Spleen (tissue), 11 donors: ENCODE measurements around the gene IL7R. TPM values are rescaled to one million over a fixed set of nuclear protein-coding genes. Genes with fewer than 3 reads are reported as not detected.

ENCODE experiments used
- DNase-seq: peaks from one replicate; pipeline ENCODE4 v3.0.0-alpha.2; 2020
- H3K27ac ChIP-seq, 8 donors: fragments of 200-600 bp; sonication (generic) in 7 of 8; 1 replicate in 4 of 8; 2 replicates in 4 of 8; pipeline versions ENCODE4 v1.5.0 to v1.8.0; 2016 to 2021; ENCODE audit warnings: inconsistent platforms in 4 of 8, mild to moderate bottlenecking in 4 of 8, moderate library complexity in 1 of 8
- H3K27me3 ChIP-seq, 7 donors: fragments of 200-600 bp; sonication (generic) in 6 of 7; replicated peaks in 1 of 7; 1 replicate in 4 of 7; 2 replicates in 3 of 7; pipeline versions ENCODE4 v1.5.0 to v1.8.0; 2016 to 2021; ENCODE audit warnings: inconsistent platforms in 3 of 7, mild to moderate bottlenecking in 1 of 7
- H3K36me3 ChIP-seq, 6 donors: fragments of 200-600 bp; sonication (generic) in 5 of 6; 1 replicate in 4 of 6; 2 replicates in 2 of 6; pipeline versions ENCODE4 v1.5.0 to v1.8.0; 2016 to 2021; ENCODE audit warnings: inconsistent platforms in 2 of 6
- H3K4me1 ChIP-seq, 6 donors: fragments of 200-600 bp; sonication (generic) in 5 of 6; 1 replicate in 3 of 6; 2 replicates in 3 of 6; pipeline versions ENCODE4 v1.5.0 to v1.8.0; 2016 to 2021; ENCODE audit warnings: inconsistent platforms in 3 of 6
- H3K4me3 ChIP-seq, 8 donors: fragments of 200-600 bp; sonication (generic) in 7 of 8; 1 replicate in 4 of 8; 2 replicates in 4 of 8; pipeline versions ENCODE4 v1.5.0 to v1.8.0; 2016 to 2021; ENCODE audit warnings: inconsistent platforms in 4 of 8, mild to moderate bottlenecking in 4 of 8, moderate library complexity in 2 of 8
- H3K9me3 ChIP-seq, 8 donors: fragments of 200-600 bp; sonication (generic) in 7 of 8; 1 replicate in 4 of 8; 2 replicates in 4 of 8; pipeline versions ENCODE4 v1.5.0 to v1.8.0; 2016 to 2021; ENCODE audit warnings: inconsistent platforms in 4 of 8
- POLR2A ChIP-seq, 3 donors: fragments of 450-650 bp; IDR thresholded peaks; one replicate each; pipeline ENCODE4 v1.5.1; 2017; ENCODE audit warnings: antibody characterized with exemption in 3 of 3, mild to moderate bottlenecking in 1 of 3
- POLR2AphosphoS5 ChIP-seq, 3 donors: sonication (generic); formaldehyde crosslinking; IDR thresholded peaks; one replicate each; pipeline ENCODE4 v1.5.1; 2017; ENCODE audit warnings: antibody characterized with exemption in 3 of 3
- WGBS, 5 donors: extraction: QIAGEN DNeasy Blood & Tissue Kit in 3 of 5; methylation state at CpG; one replicate each; pipeline versions ENCODE4 v1.1.5 to v1.1.7; 2013 to 2018; 5-methylcytosine and 5-hydroxymethylcytosine counted together
- intact Hi-C: fragments of 100-400 bp; cut with DNase I; formaldehyde crosslinking; loops from one replicate; pipeline ENCODE4 v1.15.0; 2023; ENCODE audit warnings: low total_unique reads
- polyA plus RNA-seq, 3 donors: library from polyadenylated mRNA; stranded (reverse); fragments of 200-250 nt; gene quantifications; one replicate each; pipeline ENCODE4 v1.2.1, GENCODE V29; 2013
- total RNA-seq, 7 donors: library from RNA; depleted of rRNA in 3 of 7; stranded (reverse); fragments of >200 nt in 3 of 7; fragmentation: NEBNext Ultra II Directional in 4 of 7; extraction: Animal tissue kit (Norgen Biotek cat#: 25700) in 4 of 7; gene quantifications; one replicate each; pipeline versions ENCODE4 v1.1.0 to v1.2.1, GENCODE V29; 2016 to 2021
- TF ChIP-seq, protein P1 (sequence below), 11 experiments: fragments of 200-600 bp in 7 of 11; fragments of 450-650 bp in 4 of 11; sonication (generic) in 4 of 11; IDR thresholded peaks in 8 of 11; conservative IDR thresholded peaks in 3 of 11; 1 replicate in 7 of 11; 2 replicates in 4 of 11; pipeline versions ENCODE4 v1.4.0 to v1.8.0; 2016 to 2021; ENCODE audit warnings: antibody characterized with exemption in 11 of 11, inconsistent platforms in 4 of 11, mild to moderate bottlenecking in 1 of 11
- donor health status: healthy with polysubstance abuse.
- donor health status: DM: no; HTN: no; CAD: no; lungs with moderate emphysema.
- donor health status: DM: no; HTN: no; CAD: no.
- donor health status: Bipolar disorder and iron deficiency.
- donor health status: healthy.
- donor health status: DM: no; HTN: no; CAD: no.
- donor health status: DM: yes; HTN: yes; CAD: no.

IL7R gene
- total and polyA plus RNA-seq, 10 donors = 13.5 to 280 (median 96.0) TPM

DNA sequence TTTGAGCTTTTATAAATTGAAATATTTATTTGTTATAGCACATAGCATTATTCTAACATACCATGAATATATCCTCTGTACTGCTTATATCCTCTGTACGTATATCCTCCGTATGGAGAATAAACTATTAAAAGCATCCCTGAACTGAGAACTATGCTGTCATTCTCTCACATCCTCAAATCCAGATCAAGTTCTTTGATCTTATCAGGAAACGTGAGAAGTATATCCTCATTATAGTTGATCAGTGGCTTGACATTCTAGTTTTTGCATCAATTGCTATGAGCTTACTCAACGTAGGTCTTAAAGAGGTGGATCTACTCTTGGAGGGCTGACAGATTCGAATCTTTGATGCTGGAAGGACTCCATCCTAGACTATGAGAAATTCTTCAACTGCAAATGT lies 37.4 kb downstream of the IL7R start:
- Histone ChIP-seq H3K27ac (no peak overlapping the region), H3K36me3 (no peaks in the 10 kb centered on the region), H3K27me3 (no peaks in the 10 kb centered on the region), H3K9me3 (no peaks in the 10 kb centered on the region), H3K4me3 (no peak overlapping the region), H3K4me1 (no peaks in the 10 kb centered on the region)
- intact Hi-C loops = no loop called here
- no peak for DNase-seq
- TF ChIP-seq POLR2AphosphoS5 (IDR thresholded peaks at IDR 0.05) = no peak
- TF ChIP-seq POLR2A (IDR thresholded peaks at IDR 0.05) = no peak
- TF ChIP-seq, protein P1, sequence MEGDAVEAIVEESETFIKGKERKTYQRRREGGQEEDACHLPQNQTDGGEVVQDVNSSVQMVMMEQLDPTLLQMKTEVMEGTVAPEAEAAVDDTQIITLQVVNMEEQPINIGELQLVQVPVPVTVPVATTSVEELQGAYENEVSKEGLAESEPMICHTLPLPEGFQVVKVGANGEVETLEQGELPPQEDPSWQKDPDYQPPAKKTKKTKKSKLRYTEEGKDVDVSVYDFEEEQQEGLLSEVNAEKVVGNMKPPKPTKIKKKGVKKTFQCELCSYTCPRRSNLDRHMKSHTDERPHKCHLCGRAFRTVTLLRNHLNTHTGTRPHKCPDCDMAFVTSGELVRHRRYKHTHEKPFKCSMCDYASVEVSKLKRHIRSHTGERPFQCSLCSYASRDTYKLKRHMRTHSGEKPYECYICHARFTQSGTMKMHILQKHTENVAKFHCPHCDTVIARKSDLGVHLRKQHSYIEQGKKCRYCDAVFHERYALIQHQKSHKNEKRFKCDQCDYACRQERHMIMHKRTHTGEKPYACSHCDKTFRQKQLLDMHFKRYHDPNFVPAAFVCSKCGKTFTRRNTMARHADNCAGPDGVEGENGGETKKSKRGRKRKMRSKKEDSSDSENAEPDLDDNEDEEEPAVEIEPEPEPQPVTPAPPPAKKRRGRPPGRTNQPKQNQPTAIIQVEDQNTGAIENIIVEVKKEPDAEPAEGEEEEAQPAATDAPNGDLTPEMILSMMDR (IDR thresholded peaks at IDR 0.05 in 8 of 11, conservative IDR thresholded peaks at IDR 0.05 in 3 of 11) = no peak
- 77 to 88% (median 81%) methylated on average over 5 of the region's 5 CpGs for WGBS, 5 donors

DNA sequence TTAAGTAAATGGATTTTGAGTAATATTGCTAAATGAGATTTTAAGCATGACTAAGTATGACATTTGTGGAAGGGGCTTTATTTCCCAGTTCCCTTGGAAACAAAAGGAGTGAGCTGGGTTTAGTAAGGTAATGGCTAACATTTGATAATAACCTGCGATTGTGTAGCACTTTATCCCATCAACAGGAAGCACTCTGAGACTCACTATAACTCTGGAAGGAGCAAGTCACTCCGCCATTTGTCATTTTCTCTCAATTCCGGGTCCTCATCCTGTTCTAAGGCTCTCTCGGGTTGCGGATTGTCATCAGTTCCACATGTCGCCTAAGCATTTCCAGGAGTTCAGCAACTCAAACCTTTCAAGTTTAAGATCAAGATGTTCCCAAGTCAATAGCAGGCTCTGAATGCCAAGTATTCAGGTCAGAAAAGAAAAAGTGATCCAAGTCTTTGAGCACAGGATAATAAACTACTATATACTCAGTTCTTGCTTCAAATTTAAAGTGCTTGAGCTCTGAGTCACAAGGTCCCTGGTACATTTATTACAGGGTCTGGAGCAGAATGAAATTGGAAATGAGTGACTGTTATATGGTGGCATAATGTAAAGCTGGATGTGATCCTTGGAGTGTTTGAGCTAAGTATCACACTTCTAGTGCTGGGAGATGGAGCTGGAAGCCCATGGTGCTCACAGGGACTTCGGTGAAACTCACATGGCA lies 42.4 kb downstream of the IL7R start:
- Histone ChIP-seq H3K9me3 (peaks cover 0 to 5% (median 0%) of the 10 kb centered on the region in 8 donors), H3K27me3 (no peaks in the 10 kb centered on the region), H3K27ac (peak overlapping the region in 2 of 8 donors; percentile 8 to 16), H3K36me3 (no peaks in the 10 kb centered on the region), H3K4me3 (no peak overlapping the region), H3K4me1 (peaks cover 0 to 5% (median 0%) of the 10 kb centered on the region in 6 donors)
- intact Hi-C loops = no loop called here
- no peak for DNase-seq
- 84 to 90% (median 89%) methylated on average over 7 of the region's 7 CpGs for WGBS, 5 donors
- TF ChIP-seq POLR2A (IDR thresholded peaks at IDR 0.05) = no peak
- TF ChIP-seq POLR2AphosphoS5 (IDR thresholded peaks at IDR 0.05) = no peak
- TF ChIP-seq, protein P1 (IDR thresholded peaks at IDR 0.05 in 8 of 11, conservative IDR thresholded peaks at IDR 0.05 in 3 of 11) = no peak

DNA sequence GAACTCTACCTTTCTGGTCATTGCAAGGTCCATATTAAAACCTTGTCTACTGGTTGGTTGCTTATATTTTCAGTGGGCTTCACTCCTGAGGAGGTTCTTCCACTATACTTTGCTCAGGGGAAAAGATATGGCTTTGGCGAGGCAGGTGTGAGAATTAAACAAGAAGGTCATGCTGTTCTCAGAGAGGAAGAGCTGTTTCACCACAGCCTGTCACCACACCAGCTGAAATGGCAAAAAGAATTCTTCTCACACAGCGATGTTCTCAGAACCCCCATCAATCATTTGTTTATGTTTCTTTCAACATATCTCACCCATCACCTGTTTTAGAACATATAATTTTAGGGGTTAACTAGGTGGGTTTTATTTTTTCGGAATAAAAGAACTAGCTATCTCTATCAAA lies 43.1 kb downstream of the IL7R start:
- Histone ChIP-seq H3K9me3 (peaks cover 0 to 11% (median 0%) of the 10 kb centered on the region in 8 donors), H3K4me1 (peaks cover 0 to 5% (median 0%) of the 10 kb centered on the region in 6 donors), H3K36me3 (no peaks in the 10 kb centered on the region), H3K27me3 (no peaks in the 10 kb centered on the region), H3K27ac (peak overlapping the region in 3 of 8 donors; percentile 8 to 22 (median 16)), H3K4me3 (no peak overlapping the region)
- TF ChIP-seq, protein P1 (IDR thresholded peaks at IDR 0.05 in 8 of 11, conservative IDR thresholded peaks at IDR 0.05 in 3 of 11) = no peak
- no peak for TF ChIP-seq POLR2A (IDR thresholded peaks at IDR 0.05)
- TF ChIP-seq POLR2AphosphoS5 (IDR thresholded peaks at IDR 0.05) = no peak
- DNase-seq = no peak
- intact Hi-C loops = no loop called here
- 19 to 31% (median 23%) methylated on average over 3 of the region's 3 CpGs for WGBS, 5 donors

DNA sequence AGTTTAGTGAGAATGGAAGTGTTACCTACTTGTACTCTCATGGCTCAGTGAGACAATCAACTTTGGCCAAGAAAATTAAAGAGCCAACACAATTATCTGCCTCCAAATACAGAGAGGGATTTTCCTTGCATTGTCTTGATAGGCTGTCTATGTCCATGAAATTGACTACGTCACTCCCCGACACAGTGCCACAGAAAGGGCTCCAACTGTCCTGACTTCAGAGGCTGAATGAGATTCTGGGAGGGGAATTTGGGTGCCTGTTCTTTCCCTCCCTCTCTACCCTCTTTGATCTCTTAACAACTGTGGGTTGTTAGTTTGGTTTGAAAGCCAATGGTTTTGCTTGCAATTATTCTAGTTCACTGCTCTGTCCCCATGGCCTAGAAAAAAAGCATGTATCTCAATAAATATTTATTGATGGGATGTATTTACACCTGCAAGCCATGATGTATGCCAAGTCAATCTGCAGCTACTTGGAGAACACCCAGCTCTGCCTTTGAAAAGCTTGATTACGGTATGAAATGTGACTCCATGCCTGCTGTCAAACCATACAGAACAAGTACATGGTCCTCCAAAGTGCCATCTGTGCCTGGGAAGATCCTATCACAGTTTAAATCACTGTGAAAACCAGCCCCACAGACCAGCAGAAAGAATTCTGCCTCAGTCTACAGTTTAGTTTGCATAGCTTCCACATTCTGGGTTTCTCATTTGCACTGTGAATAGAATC lies 44.4 kb downstream of the IL7R start:
- no peaks in the 10 kb centered on the region for H3K27me3 ChIP-seq
- H3K4me3 ChIP-seq = no peak overlapping the region
- WGBS, 5 donors = 78 to 96% (median 88%) methylated on average over 3 of the region's 3 CpGs
- TF ChIP-seq, protein P1 (IDR thresholded peaks at IDR 0.05 in 8 of 11, conservative IDR thresholded peaks at IDR 0.05 in 3 of 11) = no peak
- TF ChIP-seq POLR2AphosphoS5 (IDR thresholded peaks at IDR 0.05) = no peak
- no peak for TF ChIP-seq POLR2A (IDR thresholded peaks at IDR 0.05)
- intact Hi-C loops = no loop called here
- H3K9me3 ChIP-seq = peaks cover 0 to 11% (median 0%) of the 10 kb centered on the region in 8 donors
- DNase-seq = no peak
- no peak overlapping the region for H3K27ac ChIP-seq
- H3K4me1 ChIP-seq = peaks cover 0 to 5% (median 0%) of the 10 kb centered on the region in 6 donors
- H3K36me3 ChIP-seq = no peaks in the 10 kb centered on the region
